ENCODE results near the gene ITLN1. TPM values are rescaled to one million over a fixed set of nuclear protein-coding genes. Genes with fewer than 3 reads are reported as not detected.

Gene ITLN1
- total RNA-seq, 1 experiment from 2014 or later = not detected

GRCh38 chr1:160864173-160864572, 20.8 kb downstream of the ITLN1 start:
- peaks cover 14% of the 10 kb centered on the region for H3K4me1 Mint-ChIP-seq (ENCODE audit: low read depth, unreplicated experiment)

GRCh38 chr1:160863774-160864131, 21.2 kb downstream of the ITLN1 start:
- Mint-ChIP-seq H3K27me3 (ENCODE audit: unreplicated experiment) (peaks cover 37% of the 10 kb centered on the region), H3K36me3 (ENCODE audit: insufficient read depth, unreplicated experiment) (no peaks in the 10 kb centered on the region), H3K4me3 (ENCODE audit: low read depth, unreplicated experiment) (no peak overlapping the region), H3K9me3 (ENCODE audit: low read depth, unreplicated experiment) (no peaks in the 10 kb centered on the region), H3K27ac (ENCODE audit: unreplicated experiment) (no peak overlapping the region), H3K4me1 (ENCODE audit: low read depth, unreplicated experiment) (peaks cover 14% of the 10 kb centered on the region)
- intact Hi-C loops (cut with micrococcal nuclease; ENCODE audit: unreplicated experiment) = no loop called here
- no peak for TF ChIP-seq CTCF (IDR thresholded peaks at IDR 0.05; ENCODE audit: unreplicated experiment)
- CTCF ChIA-PET = no interaction called here
- BruUV-seq (replicated peaks) = no TSS peak
- DNase-seq = no peak

More at GRCh38 chr1:160864173-160864572, 20.8 kb downstream of the ITLN1 start:
- TF ChIP-seq CTCF (IDR thresholded peaks at IDR 0.05; ENCODE audit: unreplicated experiment) = no peak
- Mint-ChIP-seq H3K9me3 (ENCODE audit: low read depth, unreplicated experiment) (no peaks in the 10 kb centered on the region), H3K36me3 (ENCODE audit: insufficient read depth, unreplicated experiment) (no peaks in the 10 kb centered on the region), H3K27ac (ENCODE audit: unreplicated experiment) (no peak overlapping the region), H3K27me3 (ENCODE audit: unreplicated experiment) (peaks cover 33% of the 10 kb centered on the region), H3K4me3 (ENCODE audit: low read depth, unreplicated experiment) (no peak overlapping the region)
- no peak for DNase-seq
- CTCF ChIA-PET = no interaction called here
- intact Hi-C loops (cut with micrococcal nuclease; ENCODE audit: unreplicated experiment) = no loop called here
- no TSS peak for BruUV-seq (replicated peaks)

- intact Hi-C loops (cut with micrococcal nuclease; ENCODE audit: unreplicated experiment) = no loop called here
- Mint-ChIP-seq H3K27me3 (ENCODE audit: unreplicated experiment) (peaks cover 42% of the 10 kb centered on the region), H3K4me1 (ENCODE audit: low read depth, unreplicated experiment) (peaks cover 14% of the 10 kb centered on the region), H3K4me3 (ENCODE audit: low read depth, unreplicated experiment) (no peak overlapping the region), H3K36me3 (ENCODE audit: insufficient read depth, unreplicated experiment) (no peaks in the 10 kb centered on the region), H3K27ac (ENCODE audit: unreplicated experiment) (no peak overlapping the region), H3K9me3 (ENCODE audit: low read depth, unreplicated experiment) (no peaks in the 10 kb centered on the region)
- CTCF ChIA-PET = no interaction called here
- DNase-seq = no peak
- TF ChIP-seq CTCF (IDR thresholded peaks at IDR 0.05; ENCODE audit: unreplicated experiment) = no peak
- BruUV-seq (replicated peaks) = no TSS peak
Measured at GRCh38 chr1:160863061-160863773, 21.8 kb downstream of the ITLN1 start.

GRCh38 chr1:160862203-160863060, 22.5 kb downstream of the ITLN1 start, which contains the start of gene CD244:
TSS of gene CD244 (minus strand) at chr1:160862887. CDS start at chr1:160862677, 210 bp downstream.
- Mint-ChIP-seq H3K9me3 (ENCODE audit: low read depth, unreplicated experiment) (no peaks in the 10 kb centered on the region), H3K36me3 (ENCODE audit: insufficient read depth, unreplicated experiment) (no peaks in the 10 kb centered on the region), H3K4me1 (ENCODE audit: low read depth, unreplicated experiment) (peaks cover 14% of the 10 kb centered on the region), H3K4me3 (ENCODE audit: low read depth, unreplicated experiment) (no peak within 1 kb of the TSS), H3K27me3 (ENCODE audit: unreplicated experiment) (peaks cover 42% of the 10 kb centered on the region), H3K27ac (ENCODE audit: unreplicated experiment) (no peak within 1 kb of the TSS)
- intact Hi-C loops (cut with micrococcal nuclease; ENCODE audit: unreplicated experiment) = no loop called here
- CTCF ChIA-PET = interaction anchor here (1.2 kb wide), 1 partner anchor 20 kb away, joined by 4 read pairs; no protein-coding TSS in a partner anchor
- BruUV-seq (replicated peaks) = no TSS peak
- no peak for TF ChIP-seq CTCF (IDR thresholded peaks at IDR 0.05; ENCODE audit: unreplicated experiment)
- DNase-seq = no peak

Data from Calu3 (cell line).